Stimulated activated CD4-positive, alpha-beta T cell treated with anti-CD3 and anti-CD28 coated beads, TNF-alpha, amount 100 ng/mL, for 4 hours (primary cell): ENCODE results near the gene SYTL2.
"Not testable (repeated sequence)": the region's sequence is repeated elsewhere in the genome, so short reads cannot be mapped to it uniquely, and the experiment has no call there.

Source experiments
- DNase-seq, 3 experiments: peaks; one replicate each; pipeline ENCODE4 v3.0.0-alpha.2; 2020; ENCODE audit warnings: low read depth in 3 of 3

The SYTL2 gene

GRCh38 chr11:85810871-85811611 is at the start of gene SYTL2:
Gene SYTL2, minus strand, starts transcription at chr11:85811141. Its CDS starts 53,416 bp downstream, at chr11:85757725.
- peak; percentile 55 to 58 (median 55) for DNase-seq

- DNase-seq = not testable (repeated sequence)
Observed at GRCh38 chr11:85859541-85859940, 48.6 kb upstream of the SYTL2 start.

GRCh38 chr11:85857098-85857497 is 46.2 kb upstream of the SYTL2 start:
- DNase-seq = no peak

GRCh38 chr11:85855341-85855656 is 44.4 kb upstream of the SYTL2 start, which contains the start of gene CCDC83:
Gene CCDC83, plus strand, starts transcription at chr11:85855383. Its CDS starts 9,741 bp downstream, at chr11:85865124.
- DNase-seq = no peak

GRCh38 chr11:85854557-85855340 is 43.8 kb upstream of the SYTL2 start:
- peak; percentile 79 to 88 (median 87) for DNase-seq

GRCh38 chr11:85854212-85854556 is 43.2 kb upstream of the SYTL2 start:
- no peak for DNase-seq

- DNase-seq = not testable (repeated sequence)
Observed at GRCh38 chr11:85853541-85853940, 42.6 kb upstream of the SYTL2 start.

GRCh38 chr11:85852754-85853153 is 41.8 kb upstream of the SYTL2 start:
- DNase-seq = not testable (repeated sequence)

GRCh38 chr11:85848556-85848955 is 37.6 kb upstream of the SYTL2 start:
- DNase-seq = no peak

GRCh38 chr11:85848006-85848405 is 37.1 kb upstream of the SYTL2 start:
- DNase-seq = no peak

- no peak for DNase-seq
Observed at GRCh38 chr11:85847436-85847835, 36.5 kb upstream of the SYTL2 start.

GRCh38 chr11:85845124-85845631 is 34.2 kb upstream of the SYTL2 start:
- DNase-seq = no peak

- DNase-seq = no peak
Observed at GRCh38 chr11:85844439-85845123, 33.6 kb upstream of the SYTL2 start.

GRCh38 chr11:85843929-85844328 is 33.0 kb upstream of the SYTL2 start:
- DNase-seq = no peak

- not testable (repeated sequence) for DNase-seq
Observed at GRCh38 chr11:85840932-85841331, 30.0 kb upstream of the SYTL2 start.

- no peak for DNase-seq
Observed at GRCh38 chr11:85835729-85836128, 24.8 kb upstream of the SYTL2 start.

GRCh38 chr11:85835263-85835662 is 24.3 kb upstream of the SYTL2 start:
- no peak for DNase-seq

- no peak for DNase-seq
Observed at GRCh38 chr11:85831050-85831449, 20.1 kb upstream of the SYTL2 start.

- no peak for DNase-seq
Observed at GRCh38 chr11:85829172-85829571, 18.2 kb upstream of the SYTL2 start.

- no peak for DNase-seq
Observed at GRCh38 chr11:85828640-85828978, 17.7 kb upstream of the SYTL2 start.

- no peak for DNase-seq
Observed at GRCh38 chr11:85827748-85828639, 17.1 kb upstream of the SYTL2 start.
